GM21529 (cell line): ENCODE data around the gene PRR5.
"Not testable (repeated sequence)": the region's sequence is repeated elsewhere in the genome, so short reads cannot be mapped to it uniquely, and the experiment has no call there.

ENCODE experiments used
- ATAC-seq: cut with Tn5 transposase; IDR thresholded peaks from one replicate; pipeline ENCODE4 v1.9.1; 2021; ENCODE audit not compliant: unreplicated experiment

PRR5 gene

GRCh38 chr22:44734801-44735517, 33.0 kb downstream of the PRR5 start:
- no peak for ATAC-seq

DNA sequence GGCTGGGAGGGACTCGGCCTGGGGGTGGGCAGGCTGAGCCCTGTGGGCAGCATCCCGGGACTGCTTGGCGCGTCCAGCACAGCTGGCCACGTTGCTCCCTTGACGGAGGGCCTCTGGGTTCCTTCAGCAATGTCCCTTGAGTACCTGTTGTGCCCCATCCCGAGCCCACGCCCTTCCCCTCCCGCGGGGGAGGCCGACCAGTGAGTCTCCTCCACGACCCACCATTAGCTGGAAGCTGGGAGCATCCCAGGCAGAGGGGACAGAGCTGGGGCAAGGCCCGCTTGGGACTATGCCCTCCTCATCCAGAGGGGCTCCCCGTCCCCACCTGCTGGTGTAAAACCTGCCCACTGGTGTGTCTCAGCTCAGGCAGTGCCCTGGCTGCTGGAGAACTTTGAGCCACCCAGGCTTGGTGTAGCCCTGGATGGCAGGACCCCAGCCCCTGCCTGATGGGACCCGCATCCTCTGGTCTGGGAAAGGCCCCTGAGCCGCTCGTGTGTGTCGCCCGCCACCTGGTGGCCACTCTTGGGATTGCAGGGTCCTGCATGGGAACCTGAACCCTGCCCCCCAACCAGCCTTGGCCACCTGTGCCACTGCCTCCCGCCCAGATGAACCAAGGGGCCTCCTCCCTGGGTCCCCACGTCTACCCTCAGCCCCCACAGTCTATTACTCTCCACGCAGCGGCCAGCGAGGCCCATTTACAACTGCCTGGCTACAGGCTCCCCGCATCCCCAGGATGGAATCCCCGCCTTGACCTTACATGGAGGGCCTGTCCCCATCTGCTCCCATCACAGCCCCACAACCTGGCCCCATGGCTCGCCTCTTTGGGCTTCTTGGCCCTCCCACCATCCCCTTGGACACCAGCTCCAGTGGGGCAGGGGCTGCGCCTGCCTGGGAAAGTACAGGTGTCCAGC, 33.8 kb downstream of the PRR5 start:
- ATAC-seq, result no peak

- ATAC-seq, result no peak
Observed at GRCh38 chr22:44736581-44737405, 34.8 kb downstream of the PRR5 start.

DNA sequence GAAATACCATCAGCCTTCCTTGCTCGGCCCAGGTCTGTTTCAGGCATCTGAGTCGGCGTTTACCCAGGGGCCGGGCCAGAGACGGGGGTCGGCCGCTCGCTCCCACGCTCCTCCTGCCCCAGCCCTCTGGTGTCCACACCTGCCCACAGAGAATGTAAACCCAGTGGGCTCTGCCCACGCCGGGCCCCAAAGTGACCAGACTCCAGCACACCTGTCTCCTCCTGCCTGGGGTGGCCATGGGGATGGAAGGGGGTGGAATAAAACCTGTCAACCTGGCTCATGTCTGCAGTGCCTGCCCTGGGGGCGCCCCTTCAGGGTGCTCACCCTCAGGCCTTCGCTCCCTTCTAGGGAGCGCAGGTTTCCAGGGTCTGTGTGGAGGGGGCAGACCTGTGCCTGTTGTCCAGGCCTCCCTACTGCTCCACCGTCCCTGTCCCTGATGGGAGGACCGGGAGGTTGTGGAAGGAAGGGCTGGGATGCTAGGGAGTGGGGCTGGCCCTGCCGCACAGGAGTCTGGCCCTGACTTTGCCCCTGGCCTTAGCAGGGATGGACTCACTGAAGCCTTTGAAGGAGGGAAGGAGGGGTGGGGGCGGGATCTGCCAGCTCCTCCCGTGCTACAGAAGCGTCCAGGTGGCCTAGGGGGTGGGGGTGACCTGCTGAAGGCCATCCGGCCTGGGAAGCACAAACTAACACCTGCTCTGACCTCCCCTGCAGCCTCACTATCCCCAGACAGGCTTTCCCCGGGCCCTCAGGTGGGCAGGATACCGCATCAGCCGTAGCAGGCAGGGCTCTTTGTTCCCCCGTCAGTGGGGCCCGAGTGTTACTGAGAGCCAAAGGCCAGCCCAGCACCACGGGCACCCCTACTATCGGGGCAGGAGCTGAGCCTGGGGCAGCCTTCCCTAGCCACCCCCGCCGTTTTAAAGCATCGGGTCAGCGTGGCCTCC, 35.7 kb downstream of the PRR5 start:
- ATAC-seq, result no peak

- ATAC-seq, result no peak
Observed at GRCh38 chr22:44738347-44738715, 36.3 kb downstream of the PRR5 start.

GRCh38 chr22:44739024-44739423, 37.0 kb downstream of the PRR5 start:
- ATAC-seq, result no peak

GRCh38 chr22:44739666-44740065, 37.7 kb downstream of the PRR5 start:
- not testable (repeated sequence) for ATAC-seq

DNA sequence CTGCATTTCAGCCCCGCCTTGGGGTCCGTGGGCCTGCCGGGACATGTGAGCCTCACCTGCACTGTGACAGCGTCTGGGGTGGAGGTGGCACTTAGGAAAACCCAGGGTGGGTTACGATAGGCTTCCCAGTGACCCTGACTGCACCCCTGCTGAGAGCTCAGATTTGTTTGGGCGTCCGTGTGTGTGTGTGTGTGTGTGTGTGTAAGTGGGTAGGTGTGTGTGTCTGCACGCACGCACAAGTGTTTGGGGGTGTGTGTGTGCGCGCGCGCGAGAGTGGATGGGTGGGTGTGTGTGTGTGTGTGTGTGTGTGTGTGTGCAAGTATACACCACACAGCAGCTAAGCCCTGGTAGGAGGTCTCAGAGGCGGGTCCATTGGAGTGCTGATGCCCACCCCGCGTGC, 38.3 kb downstream of the PRR5 start:
- no peak for ATAC-seq

GRCh38 chr22:44741929-44742328, 39.9 kb downstream of the PRR5 start:
- no peak for ATAC-seq

- ATAC-seq, result no peak
Observed at GRCh38 chr22:44743247-44743646, 41.2 kb downstream of the PRR5 start.

- ATAC-seq, result no peak
Observed at GRCh38 chr22:44743804-44744211, 41.8 kb downstream of the PRR5 start.

- no peak for ATAC-seq
Observed at GRCh38 chr22:44745853-44746789, 44.1 kb downstream of the PRR5 start.

GRCh38 chr22:44747784-44748127, 45.8 kb downstream of the PRR5 start:
- ATAC-seq, result not testable (repeated sequence)

GRCh38 chr22:44748524-44748923, 46.5 kb downstream of the PRR5 start:
- no peak for ATAC-seq

DNA sequence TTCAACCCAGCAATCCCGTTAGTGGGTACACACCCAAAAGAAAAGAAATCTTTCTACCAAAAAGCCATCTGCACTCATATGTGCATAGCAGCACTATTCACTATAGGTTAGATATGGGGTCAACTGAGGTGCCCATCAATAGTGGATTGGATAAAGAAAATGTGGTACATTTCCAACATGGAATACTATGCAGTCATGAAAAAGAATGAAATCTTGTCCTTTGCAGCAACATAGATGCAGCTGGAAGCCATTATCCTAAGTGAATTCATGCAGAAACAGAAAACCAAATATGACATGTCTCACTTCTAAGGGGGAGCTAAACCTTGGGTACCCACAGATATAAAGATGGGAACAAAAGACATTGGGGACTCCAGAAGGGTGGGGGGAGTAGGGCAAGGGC, 48.5 kb downstream of the PRR5 start:
- no peak for ATAC-seq

- ATAC-seq, result no peak
Observed at GRCh38 chr22:44752285-44753188, 50.5 kb downstream of the PRR5 start, which contains the start of gene ARHGAP8. Gene ARHGAP8 (plus strand): TSS chr22:44752575. CDS start chr22:44786528, 33,953 bp downstream.

- ATAC-seq, result no peak
Observed at GRCh38 chr22:44753189-44754042, 51.4 kb downstream of the PRR5 start.
